H9 (cell line): ENCODE data around the gene MTCL1. TPM values are rescaled to one million over a fixed set of nuclear protein-coding genes. Genes with fewer than 3 reads are reported as not detected.

Experiments used
- DNase-seq: peaks from one replicate; pipeline ENCODE4 v3.0.0-alpha.2; 2017
- H2AFZ ChIP-seq: one replicate; pipeline ENCODE4 v1.6.1; 2013; ENCODE audit warnings: mild to moderate bottlenecking, low read length, control low read depth, moderate library complexity
- H2AK5ac ChIP-seq: 2 replicates; pipeline ENCODE4 v1.6.1; 2013; ENCODE audit warnings: low read length, control low read depth, mixed read lengths; ENCODE audit not compliant: insufficient read length
- H2BK120ac ChIP-seq: one replicate; pipeline ENCODE4 v1.6.1; 2013; ENCODE audit warnings: low read depth, mild to moderate bottlenecking, low read length, control low read depth, inconsistent platforms; ENCODE audit not compliant: poor library complexity, severe bottlenecking
- H2BK12ac ChIP-seq: 2 replicates; pipeline ENCODE4 v1.6.1; 2013; ENCODE audit warnings: low read length, control low read depth, mixed read lengths, low read depth; ENCODE audit not compliant: insufficient read length
- H2BK15ac ChIP-seq: 2 replicates; pipeline ENCODE4 v1.6.1; 2013; ENCODE audit warnings: low read depth, low read length, control low read depth
- H2BK20ac ChIP-seq: one replicate; pipeline ENCODE4 v1.6.1; 2013; ENCODE audit warnings: low read depth, mild to moderate bottlenecking, low read length, control low read depth, inconsistent platforms; ENCODE audit not compliant: poor library complexity, severe bottlenecking
- H2BK5ac ChIP-seq: 2 replicates; pipeline ENCODE4 v1.6.1; 2013; ENCODE audit warnings: low read length, control low read depth, mixed read lengths; ENCODE audit not compliant: insufficient read length
- H3K14ac ChIP-seq: 2 replicates; pipeline ENCODE4 v1.6.1; 2013; ENCODE audit warnings: low read length, control low read depth; ENCODE audit not compliant: insufficient read depth
- H3K18ac ChIP-seq: 2 replicates; pipeline ENCODE4 v1.6.1; 2013; ENCODE audit warnings: low read depth, mild to moderate bottlenecking, mixed read lengths, low read length, control low read depth; ENCODE audit not compliant: insufficient read length
- H3K23ac ChIP-seq: 2 replicates; pipeline ENCODE4 v1.6.1; 2013; ENCODE audit warnings: low read length, control low read depth, mixed read lengths, low read depth; ENCODE audit not compliant: insufficient read length
- H3K23me2 ChIP-seq: 2 replicates; pipeline ENCODE4 v1.6.1; 2013; ENCODE audit warnings: low read depth, mild to moderate bottlenecking, mixed read lengths, low read length, control low read depth; ENCODE audit not compliant: insufficient read length, poor library complexity, severe bottlenecking
- H3K27ac ChIP-seq: 2 replicates; pipeline ENCODE4 v1.5.1; 2013; ENCODE audit warnings: low read length, control low read depth, mixed read lengths, low read depth; ENCODE audit not compliant: insufficient read length
- H3K27me3 ChIP-seq: 2 replicates; pipeline ENCODE4 v1.6.1; 2013; ENCODE audit warnings: low read length, control low read depth, inconsistent platforms; ENCODE audit not compliant: insufficient read depth
- H3K4ac ChIP-seq: 2 replicates; pipeline ENCODE4 v1.6.1; 2013; ENCODE audit warnings: low read depth, mild to moderate bottlenecking, control low read depth, inconsistent platforms, low read length, moderate library complexity
- H3K4me1 ChIP-seq: 2 replicates; pipeline ENCODE4 v1.6.1; 2013; ENCODE audit warnings: low read length, control low read depth, inconsistent platforms; ENCODE audit not compliant: insufficient read depth
- H3K4me2 ChIP-seq: 2 replicates; pipeline ENCODE4 v1.6.1; 2013; ENCODE audit warnings: low read length, control low read depth, mixed read lengths; ENCODE audit not compliant: insufficient read length, insufficient read depth
- H3K56ac ChIP-seq: 2 replicates; pipeline ENCODE4 v1.6.1; 2013; ENCODE audit warnings: low read depth, mild to moderate bottlenecking, mixed read lengths, low read length, control low read depth; ENCODE audit not compliant: insufficient read length
- H3K79me1 ChIP-seq: 2 replicates; pipeline ENCODE4 v1.6.1; 2013; ENCODE audit warnings: low read depth, mild to moderate bottlenecking, moderate library complexity, low read length, control low read depth, inconsistent platforms; ENCODE audit not compliant: insufficient read depth, poor library complexity, severe bottlenecking
- H3K79me2 ChIP-seq: 2 replicates; pipeline ENCODE4 v1.6.1; 2013; ENCODE audit warnings: low read length, control low read depth, inconsistent platforms; ENCODE audit not compliant: insufficient read depth
- H3K9ac ChIP-seq: 2 replicates; pipeline ENCODE4 v1.6.1; 2013; ENCODE audit warnings: low read length, control low read depth, mixed read lengths; ENCODE audit not compliant: insufficient read length; ENCODE audit errors: extremely low read depth
- H3K9me3 ChIP-seq: one replicate; pipeline ENCODE4 v1.6.1; 2013; ENCODE audit warnings: low read depth, low read length, inconsistent platforms; ENCODE audit not compliant: control insufficient read depth
- H3T11ph ChIP-seq: one replicate; pipeline ENCODE4 v1.6.1; 2013; ENCODE audit warnings: mild to moderate bottlenecking, low read length, control low read depth, inconsistent platforms
- H4K20me1 ChIP-seq: one replicate; pipeline ENCODE4 v1.6.1; 2013; ENCODE audit not compliant: control insufficient read depth, insufficient read length, insufficient read depth
- H4K5ac ChIP-seq: 2 replicates; pipeline ENCODE4 v1.6.1; 2013; ENCODE audit warnings: low read depth, mild to moderate bottlenecking, mixed read lengths, low read length, control low read depth; ENCODE audit not compliant: insufficient read length
- H4K8ac ChIP-seq: replicated peaks from 2 replicates; pipeline ENCODE4 v1.6.1; 2013; ENCODE audit warnings: low read length, control low read depth, mixed read lengths, low read depth; ENCODE audit not compliant: insufficient read length
- H4K91ac ChIP-seq: 2 replicates; pipeline ENCODE4 v1.6.1; 2013; ENCODE audit warnings: low read depth, mild to moderate bottlenecking, moderate library complexity, mixed read lengths, low read length, control low read depth; ENCODE audit not compliant: insufficient read length
- H3K27ac Mint-ChIP-seq, 3 experiments: 2 replicates in 2 of 3; 3 replicates in 1 of 3; pipeline ENCODE4 v1.8.0; 2020 to 2021; ENCODE audit warnings: mixed read lengths in 3 of 3, mild to moderate bottlenecking in 1 of 3, moderate library complexity in 1 of 3
- H3K27me3 Mint-ChIP-seq: 2 replicates; pipeline ENCODE4 v1.8.0; 2021; ENCODE audit warnings: low read depth, mild to moderate bottlenecking, moderate library complexity, mixed read lengths
- H3K36me3 Mint-ChIP-seq, 3 experiments: 2 replicates in 2 of 3; 3 replicates in 1 of 3; pipeline ENCODE4 v1.8.0; 2020 to 2021; ENCODE audit warnings: low read depth in 3 of 3, mixed read lengths in 3 of 3; ENCODE audit not compliant: insufficient read depth in 1 of 3
- H3K4me1 Mint-ChIP-seq, 2 experiments: 2 replicates each; pipeline ENCODE4 v1.8.0; 2020; ENCODE audit warnings: mixed read lengths in 2 of 2
- H3K4me3 Mint-ChIP-seq, 2 experiments: 2 replicates in 1 of 2; 3 replicates in 1 of 2; pipeline ENCODE4 v1.8.0; 2020 to 2021; ENCODE audit warnings: mild to moderate bottlenecking in 2 of 2, mixed read lengths in 2 of 2, moderate library complexity in 1 of 2
- H3K9me3 Mint-ChIP-seq, 2 experiments: 2 replicates in 1 of 2; 3 replicates in 1 of 2; pipeline ENCODE4 v1.8.0; 2020; ENCODE audit warnings: mild to moderate bottlenecking in 2 of 2, mixed read lengths in 2 of 2, moderate library complexity in 1 of 2
- WGBS: extraction: QIAGEN DNeasy Blood & Tissue Kit; methylation state at CpG from one replicate; pipeline ENCODE4 v1.1.7; 2013; ENCODE audit warnings: missing lambda C conversion rate, low lambda C conversion rate, mixed read lengths; ENCODE audit not compliant: insufficient read length; ENCODE audit errors: extremely low coverage; 5-methylcytosine and 5-hydroxymethylcytosine counted together
- total RNA-seq: library from RNA; stranded (reverse); gene quantifications from 2 replicates; pipeline ENCODE4 v1.2.1, GENCODE V29; 2021
- TF ChIP-seq, protein P1 (sequence below): fragments of 200-600 bp; sonication (generic); conservative IDR thresholded peaks from 3 replicates; pipeline ENCODE4 v1.8.0; 2021; ENCODE audit warnings: antibody characterized with exemption, mild to moderate bottlenecking

MTCL1 gene
- total RNA-seq, 1 experiment from 2014 or later: 50.7 TPM

- no peak overlapping the region for H2BK12ac ChIP-seq
- no peaks in the 10 kb centered on the region for H3K9me3 Mint-ChIP-seq
- H3K27ac ChIP-seq: no peak overlapping the region
- H4K5ac ChIP-seq: no peak overlapping the region
- H3K4me1 Mint-ChIP-seq: peaks cover 50 to 75% of the 10 kb centered on the region in 2 experiments
- H3K79me2 ChIP-seq: no peaks in the 10 kb centered on the region
- H3K27me3 Mint-ChIP-seq: no peaks in the 10 kb centered on the region
- H4K8ac ChIP-seq: no peak overlapping the region
- H3K4me1 ChIP-seq: no peaks in the 10 kb centered on the region
- peaks cover 0 to 8% (median 8%) of the 10 kb centered on the region in 3 experiments; a peak in 6 of 7 replicates for H3K36me3 Mint-ChIP-seq
- peak overlapping the region; percentile 28 to 55 (median 35); a peak in 5 of 7 replicates for H3K27ac Mint-ChIP-seq
- H3K27me3 ChIP-seq: no peaks in the 10 kb centered on the region
- H3K79me1 ChIP-seq: no peaks in the 10 kb centered on the region
- no peak for DNase-seq
- no peak overlapping the region for H3K4me3 Mint-ChIP-seq
- no peaks in the 10 kb centered on the region for H3K9me3 ChIP-seq
- H3K23ac ChIP-seq: no peak overlapping the region
- no peak overlapping the region for H3K9ac ChIP-seq
- TF ChIP-seq, protein P1, sequence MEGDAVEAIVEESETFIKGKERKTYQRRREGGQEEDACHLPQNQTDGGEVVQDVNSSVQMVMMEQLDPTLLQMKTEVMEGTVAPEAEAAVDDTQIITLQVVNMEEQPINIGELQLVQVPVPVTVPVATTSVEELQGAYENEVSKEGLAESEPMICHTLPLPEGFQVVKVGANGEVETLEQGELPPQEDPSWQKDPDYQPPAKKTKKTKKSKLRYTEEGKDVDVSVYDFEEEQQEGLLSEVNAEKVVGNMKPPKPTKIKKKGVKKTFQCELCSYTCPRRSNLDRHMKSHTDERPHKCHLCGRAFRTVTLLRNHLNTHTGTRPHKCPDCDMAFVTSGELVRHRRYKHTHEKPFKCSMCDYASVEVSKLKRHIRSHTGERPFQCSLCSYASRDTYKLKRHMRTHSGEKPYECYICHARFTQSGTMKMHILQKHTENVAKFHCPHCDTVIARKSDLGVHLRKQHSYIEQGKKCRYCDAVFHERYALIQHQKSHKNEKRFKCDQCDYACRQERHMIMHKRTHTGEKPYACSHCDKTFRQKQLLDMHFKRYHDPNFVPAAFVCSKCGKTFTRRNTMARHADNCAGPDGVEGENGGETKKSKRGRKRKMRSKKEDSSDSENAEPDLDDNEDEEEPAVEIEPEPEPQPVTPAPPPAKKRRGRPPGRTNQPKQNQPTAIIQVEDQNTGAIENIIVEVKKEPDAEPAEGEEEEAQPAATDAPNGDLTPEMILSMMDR: no peak
- no peaks in the 10 kb centered on the region for H3K23me2 ChIP-seq
- H3T11ph ChIP-seq: no peak overlapping the region
- no peak overlapping the region for H2AK5ac ChIP-seq
- WGBS: no CpG with 5 or more reads among the region's 10 CpGs
- H3K4me2 ChIP-seq: no peak overlapping the region
- no peak overlapping the region for H2AFZ ChIP-seq
- H3K14ac ChIP-seq: no peak overlapping the region
- no peak overlapping the region for H2BK15ac ChIP-seq
- no peak overlapping the region for H3K56ac ChIP-seq
- no peak overlapping the region for H2BK120ac ChIP-seq
- no peak overlapping the region for H3K18ac ChIP-seq
- H2BK5ac ChIP-seq: no peak overlapping the region
- no peak overlapping the region for H4K91ac ChIP-seq
- no peaks in the 10 kb centered on the region for H4K20me1 ChIP-seq
- no peak overlapping the region for H2BK20ac ChIP-seq
- no peak overlapping the region for H3K4ac ChIP-seq
Observed at GRCh38 chr18:8776013-8776943, 70.9 kb downstream of the MTCL1 start.
